A549 (cell line): ENCODE results near the gene POLA1.
"Not testable (repeated sequence)": the region's sequence is repeated elsewhere in the genome, so short reads cannot be mapped to it uniquely, and the experiment has no call there.

Experiments
- EHMT2 ChIP-seq: fragments of 200-600 bp; sonication (generic); IDR thresholded peaks from 2 replicates; pipeline ENCODE4 v1.6.1; 2016; ENCODE audit warnings: antibody characterized with exemption, low read depth, mild to moderate bottlenecking, moderate library complexity
- EP300 ChIP-seq, 2 experiments: fragments of >200 bp; sonication (Bioruptor Twin); formaldehyde crosslinking; IDR thresholded peaks; 2 replicates in 1 of 2; 3 replicates in 1 of 2; pipeline ENCODE4 v1.6.1; 2016 to 2017
- JUN ChIP-seq, 2 experiments: fragments of >200 bp; sonication (Bioruptor Twin); formaldehyde crosslinking; IDR thresholded peaks; 2 replicates in 1 of 2; 3 replicates in 1 of 2; pipeline ENCODE4 v1.6.1; 2016 to 2017
- RAD21 ChIP-seq, 2 experiments: fragments of >200 bp in 1 of 2; sonication (Bioruptor Twin) in 1 of 2; formaldehyde crosslinking in 1 of 2; IDR thresholded peaks in 1 of 2; conservative IDR thresholded peaks in 1 of 2; 2 replicates in 1 of 2; 3 replicates in 1 of 2; pipeline ENCODE4 v1.6.1; 2012 to 2018; ENCODE audit warnings: inconsistent platforms in 1 of 2
- TF ChIP-seq, protein P1 (sequence below): fragments of >200 bp; sonication (Bioruptor Twin); formaldehyde crosslinking; IDR thresholded peaks from 3 replicates; pipeline ENCODE4 v1.5.1; 2016

DNA sequence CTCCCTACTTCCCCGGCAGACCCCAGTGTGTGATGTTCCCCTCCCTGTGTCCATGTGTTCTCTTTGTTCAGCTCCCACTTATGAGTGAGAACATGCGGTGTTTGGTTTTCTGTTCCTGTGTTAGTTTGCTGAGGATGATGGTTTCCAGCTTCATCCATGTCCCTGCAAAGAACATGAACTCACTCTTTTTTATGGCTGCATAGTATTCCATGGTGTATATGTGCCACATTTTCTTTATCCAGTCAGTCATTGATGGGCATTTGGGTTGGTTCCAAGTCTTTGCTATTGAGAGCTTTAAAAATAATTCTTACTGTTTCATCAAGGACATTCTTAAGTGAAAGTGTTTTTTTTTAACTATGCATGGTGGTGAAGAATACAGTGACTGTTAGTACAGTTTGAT, 126.1 kb downstream of the POLA1 start:
- not testable (repeated sequence) for TF ChIP-seq JUN (IDR thresholded peaks at IDR 0.05); EP300 (IDR thresholded peaks at IDR 0.05); EHMT2; RAD21 (conservative IDR thresholded peaks at IDR 0.05 in 1 of 2, IDR thresholded peaks at IDR 0.05 in 1 of 2)
- TF ChIP-seq, protein P1, sequence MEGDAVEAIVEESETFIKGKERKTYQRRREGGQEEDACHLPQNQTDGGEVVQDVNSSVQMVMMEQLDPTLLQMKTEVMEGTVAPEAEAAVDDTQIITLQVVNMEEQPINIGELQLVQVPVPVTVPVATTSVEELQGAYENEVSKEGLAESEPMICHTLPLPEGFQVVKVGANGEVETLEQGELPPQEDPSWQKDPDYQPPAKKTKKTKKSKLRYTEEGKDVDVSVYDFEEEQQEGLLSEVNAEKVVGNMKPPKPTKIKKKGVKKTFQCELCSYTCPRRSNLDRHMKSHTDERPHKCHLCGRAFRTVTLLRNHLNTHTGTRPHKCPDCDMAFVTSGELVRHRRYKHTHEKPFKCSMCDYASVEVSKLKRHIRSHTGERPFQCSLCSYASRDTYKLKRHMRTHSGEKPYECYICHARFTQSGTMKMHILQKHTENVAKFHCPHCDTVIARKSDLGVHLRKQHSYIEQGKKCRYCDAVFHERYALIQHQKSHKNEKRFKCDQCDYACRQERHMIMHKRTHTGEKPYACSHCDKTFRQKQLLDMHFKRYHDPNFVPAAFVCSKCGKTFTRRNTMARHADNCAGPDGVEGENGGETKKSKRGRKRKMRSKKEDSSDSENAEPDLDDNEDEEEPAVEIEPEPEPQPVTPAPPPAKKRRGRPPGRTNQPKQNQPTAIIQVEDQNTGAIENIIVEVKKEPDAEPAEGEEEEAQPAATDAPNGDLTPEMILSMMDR, result not testable (repeated sequence)
